HepG2 (cell line): Measurements from ENCODE around the gene ARHGAP19. TPM values are rescaled to one million over a fixed set of nuclear protein-coding genes. Genes with fewer than 3 reads are reported as not detected.

Experiments used
- ATAC-seq: fragments of 200-7000 bp; cut with Tn5 transposase; 3 replicates; pipeline ENCODE4 v1.9.1; 2020; ENCODE audit warnings: mild to moderate bottlenecking, moderate library complexity
- BruUV-seq: library from RNA; stranded (reverse); fragments of 400-500 nt; replicated peaks from 2 replicates; lab custom pipeline; 2021; lab: Mats Ljungman, UMichigan
- CTCF ChIA-PET: fragments of 300-600 bp; formaldehyde crosslinking; extraction: SDS; loops from one replicate; lab custom pipeline; 2021; ENCODE audit warnings: low total read pairs, inconsistent platforms, low intra/inter-chr PET ratio; lab: Yijun Ruan, JAX
- POLR2A ChIA-PET: fragments of 350-600 bp; sonication (Branson Sonifier 250); formaldehyde crosslinking; loops from one replicate; lab custom pipeline; 2020; ENCODE audit warnings: antibody characterized with exemption, inconsistent platforms; lab: Yijun Ruan, JAX
- DNase-seq: peaks from one replicate; pipeline ENCODE4 v3.0.0-alpha.2; 2015; ENCODE audit warnings: low spot score
- FAIRE-seq: peaks from 3 replicates; lab custom pipeline; 2011; peaks lifted over from hg19 to GRCh38; lab: Jason Lieb, UNC
- H2AFZ ChIP-seq: one replicate; pipeline ENCODE4 v1.6.1; 2011; ENCODE audit warnings: low read length, inconsistent platforms
- H3K27ac ChIP-seq: fragments of 300-600 bp; 3 replicates; pipeline ENCODE4 v1.8.0; 2011; ENCODE audit warnings: mixed run types, mild to moderate bottlenecking, mixed read lengths, low read length, inconsistent platforms; ENCODE audit not compliant: insufficient read depth; ENCODE audit errors: extremely low read length
- H3K27me3 ChIP-seq, 2 experiments: fragments of 200-600 bp in 1 of 2; 2 replicates in 1 of 2; 3 replicates in 1 of 2; pipeline versions ENCODE4 v1.6.0 to v1.8.0; 2011; ENCODE audit warnings: low read length in 2 of 2, mild to moderate bottlenecking in 2 of 2, moderate library complexity in 2 of 2, inconsistent platforms in 1 of 2; ENCODE audit not compliant: insufficient read depth in 2 of 2, control insufficient read depth in 1 of 2
- H3K36me3 ChIP-seq, 2 experiments: fragments of 200-600 bp in 1 of 2; replicated peaks in 1 of 2; 2 replicates in 1 of 2; 3 replicates in 1 of 2; pipeline versions ENCODE4 v1.5.1 to v1.8.0; 2011; ENCODE audit warnings: low read length in 2 of 2, inconsistent platforms in 1 of 2; ENCODE audit not compliant: insufficient read depth in 2 of 2, control insufficient read depth in 1 of 2
- H3K4me1 ChIP-seq: 2 replicates; pipeline ENCODE4 v1.5.1; 2012; ENCODE audit warnings: low read length, inconsistent platforms; ENCODE audit not compliant: insufficient read depth
- H3K4me2 ChIP-seq: 2 replicates; pipeline ENCODE4 v1.6.0; 2011; ENCODE audit warnings: low read depth, low read length, inconsistent platforms
- H3K4me3 ChIP-seq, 3 experiments: fragments of 200-600 bp in 1 of 3; sonication (generic), shearing (Covaris generic) in 1 of 3; replicated peaks in 1 of 3; 2 replicates each; pipeline ENCODE4 v1.5.1; 2011 to 2016; ENCODE audit warnings: low read length in 3 of 3, inconsistent platforms in 2 of 3, low read depth in 2 of 3, mild to moderate bottlenecking in 2 of 3, control low read depth in 1 of 3, mixed read lengths in 1 of 3; ENCODE audit not compliant: insufficient read depth in 1 of 3
- H3K79me2 ChIP-seq: one replicate; pipeline ENCODE4 v1.6.1; 2011; ENCODE audit warnings: low read length, inconsistent platforms; ENCODE audit not compliant: insufficient read depth
- H3K9ac ChIP-seq: 2 replicates; pipeline ENCODE4 v1.6.0; 2011; ENCODE audit warnings: mild to moderate bottlenecking, low read depth, low read length, inconsistent platforms; ENCODE audit not compliant: insufficient read depth
- H3K9me3 ChIP-seq: 2 replicates; pipeline ENCODE4 v1.5.1; 2012; ENCODE audit warnings: mild to moderate bottlenecking, low read length
- H4K20me1 ChIP-seq: 2 replicates; pipeline ENCODE4 v1.6.0; 2011; ENCODE audit warnings: inconsistent platforms, mild to moderate bottlenecking, low read length, moderate library complexity; ENCODE audit not compliant: insufficient read depth
- CEBPB ChIP-seq: IDR thresholded peaks from 2 replicates; pipeline ENCODE4 v1.6.1; 2011; ENCODE audit warnings: low read depth, low read length, improper control_type of control experiment, borderline replicate concordance
- DZIP1 ChIP-seq: sonication (generic); formaldehyde crosslinking; IDR thresholded peaks from 2 replicates; pipeline ENCODE4 v1.5.0; 2020; ENCODE audit warnings: mild to moderate bottlenecking, missing genetic modification reagents
- IRX3 ChIP-seq: sonication (generic); formaldehyde crosslinking; IDR thresholded peaks from 2 replicates; pipeline ENCODE4 v1.8.1; 2023; ENCODE audit warnings: mild to moderate bottlenecking, low read depth, missing genetic modification reagents, borderline replicate concordance
- NBN ChIP-seq: fragments of 450-650 bp; conservative IDR thresholded peaks from 2 replicates; pipeline ENCODE4 v1.6.1; 2017
- NR2F1 ChIP-seq, 2 experiments: fragments of 450-650 bp in 1 of 2; formaldehyde crosslinking in 1 of 2; IDR thresholded peaks; 2 replicates each; pipeline versions ENCODE4 v1.5.0 to v1.6.1; 2016 to 2020; ENCODE audit warnings: mild to moderate bottlenecking in 1 of 2, missing compliant biosample characterization in 1 of 2, missing genetic modification reagents in 1 of 2, moderate library complexity in 1 of 2
- POLR2G ChIP-seq: fragments of 200-400 bp; formaldehyde crosslinking; IDR thresholded peaks from 2 replicates; pipeline ENCODE4 v1.6.1; 2018; ENCODE audit warnings: mild to moderate bottlenecking, low read depth, low read length, moderate library complexity
- SP140L ChIP-seq: sonication (generic); formaldehyde crosslinking; IDR thresholded peaks from 2 replicates; pipeline ENCODE4 v1.4.0; 2020; ENCODE audit warnings: missing genetic modification reagents, borderline replicate concordance
- TEAD3 ChIP-seq: optimal IDR thresholded peaks from 2 replicates; pipeline ENCODE3; 2016; ENCODE audit warnings: borderline replicate concordance
- TOPORS ChIP-seq: sonication (generic); formaldehyde crosslinking; IDR thresholded peaks from 2 replicates; pipeline ENCODE4 v1.8.0; 2023; ENCODE audit warnings: mild to moderate bottlenecking, missing genetic modification reagents
- ZFP1 ChIP-seq: IDR thresholded peaks from 2 replicates; pipeline ENCODE4 v1.6.1; 2016
- ZNF124 ChIP-seq: sonication (generic); formaldehyde crosslinking; IDR thresholded peaks from 2 replicates; pipeline ENCODE4 v1.4.0; 2020; ENCODE audit warnings: missing genetic modification reagents
- ZNF292 ChIP-seq: sonication (generic); formaldehyde crosslinking; IDR thresholded peaks from 2 replicates; pipeline ENCODE4 v1.8.1; 2022; ENCODE audit warnings: mild to moderate bottlenecking, low read depth, missing genetic modification reagents, borderline replicate concordance
- ZNF446 ChIP-seq: sonication (generic); formaldehyde crosslinking; IDR thresholded peaks from 2 replicates; pipeline ENCODE4 v1.5.0; 2020; ENCODE audit warnings: mild to moderate bottlenecking, missing genetic modification reagents
- ZNF530 ChIP-seq: sonication (generic); formaldehyde crosslinking; IDR thresholded peaks from 2 replicates; pipeline ENCODE4 v1.5.0; 2020; ENCODE audit warnings: low read depth, mild to moderate bottlenecking, missing genetic modification reagents
- ZNF569 ChIP-seq: sonication (generic); formaldehyde crosslinking; IDR thresholded peaks from 2 replicates; pipeline ENCODE4 v1.5.0; 2020; ENCODE audit warnings: mild to moderate bottlenecking, missing genetic modification reagents, moderate library complexity, borderline replicate concordance
- ZNF800 ChIP-seq: sonication (generic); formaldehyde crosslinking; IDR thresholded peaks from 2 replicates; pipeline ENCODE4 v1.4.0; 2020; ENCODE audit warnings: missing genetic modification reagents
- WGBS: methylation state at CpG from one replicate; pipeline ENCODE4 v1.1.6; 2017; ENCODE audit warnings: low lambda C conversion rate; 5-methylcytosine and 5-hydroxymethylcytosine counted together
- in situ Hi-C: cut with HindIII; loops from 2 replicates; pipeline ENCODE4 v1.10.0; 2017; ENCODE audit warnings: low pct_unique_long_range_greater_than_20kb; ENCODE audit not compliant: extremely low pct_ligation_motif_present
- intact Hi-C: fragments of 100-400 bp; cut with micrococcal nuclease; formaldehyde crosslinking; loops from one replicate; pipeline ENCODE4 v1.10.0; 2022; ENCODE audit not compliant: unreplicated experiment
- polyA plus RNA-seq, 8 experiments: library from polyadenylated mRNA; depleted of rRNA in 3 of 8; stranded (reverse) in 7 of 8; unstranded in 1 of 8; fragments of >200 nt; fragmentation: Illumina TruSeq in 4 of 8; extraction: Trizol in 4 of 8; gene quantifications; 2 replicates each; pipeline versions ENCODE4 v1.2.1 to v1.2.3, GENCODE V29; 2011 to 2016; ENCODE audit warnings: low read depth in 4 of 8, missing spikeins in 1 of 8, mixed read lengths in 1 of 8; ENCODE audit not compliant: insufficient read depth in 1 of 8
- total RNA-seq, 5 experiments: library from RNA; depleted of rRNA; stranded (reverse); fragments of >200 nt; fragmentation: Illumina TruSeq; extraction: Trizol; gene quantifications; 2 replicates each; pipeline ENCODE4 v1.2.3, GENCODE V29; 2016; ENCODE audit warnings: low read depth in 1 of 5
- TF ChIP-seq, protein P1 (sequence below): sonication (generic); formaldehyde crosslinking; IDR thresholded peaks from 2 replicates; pipeline ENCODE4 v1.4.0; 2020; ENCODE audit warnings: mild to moderate bottlenecking, missing genetic modification reagents
- TF ChIP-seq, protein P2 (sequence below): IDR thresholded peaks from 2 replicates; pipeline ENCODE4 v1.6.1; 2012; ENCODE audit warnings: low read depth, low read length, improper control_type of control experiment

Gene ARHGAP19
- total and polyA plus RNA-seq, 2 of the 13 experiments (the other 11 are each of a cell fraction or from before 2014, with no cell fraction given), result 7.6 to 10.0 TPM

DNA sequence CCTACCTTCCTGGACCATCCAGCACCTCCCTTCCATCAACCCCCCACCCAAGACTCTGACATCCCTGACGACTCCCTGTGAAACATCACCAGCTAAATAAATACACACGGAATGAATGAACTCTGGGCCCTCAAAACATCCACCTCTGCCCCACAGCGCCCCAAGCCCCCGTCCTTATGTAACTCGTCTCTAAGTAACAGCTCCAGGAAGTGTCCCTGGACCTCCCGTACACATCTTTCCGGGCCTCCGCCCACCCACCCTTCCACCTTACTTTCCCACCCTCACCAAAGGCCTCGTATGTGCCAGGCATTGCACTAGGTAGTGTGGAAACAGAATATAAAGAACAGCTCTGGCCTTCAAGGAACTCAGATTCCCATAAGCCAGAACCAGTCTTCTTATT, 79.0 kb downstream of the ARHGAP19 start (continued):
- TF ChIP-seq DZIP1, result no peak
- TF ChIP-seq ZNF446, result no peak
- TF ChIP-seq SP140L (CRISPR knock-in tag), result no peak
- TF ChIP-seq NBN, result no peak

GRCh38 chr10:97211229-97211628, 81.2 kb downstream of the ARHGAP19 start:
- FAIRE-seq, result no peak
- Histone ChIP-seq H4K20me1 (no peaks in the 10 kb centered on the region), H3K27ac (no peak overlapping the region), H3K9me3 (no peaks in the 10 kb centered on the region), H3K36me3 (no peaks in the 10 kb centered on the region), H3K4me3 (no peak overlapping the region), H3K4me1 (peaks cover 8% of the 10 kb centered on the region), H3K79me2 (no peaks in the 10 kb centered on the region), H3K27me3 (peaks cover 0 to 1% of the 10 kb centered on the region in 2 experiments; a peak in 1 of 5 replicates), H3K4me2 (no peak overlapping the region), H3K9ac (no peak overlapping the region), H2AFZ (no peak overlapping the region)
- in situ Hi-C loops (no loop called here), intact Hi-C loops (no loop called here)
- no peak for ATAC-seq
- no TSS peak for BruUV-seq
- DNase-seq, result no peak
- POLR2A ChIA-PET, result interaction anchor here (1.3 kb wide), 1 partner anchor 139 kb away, joined by 5 read pairs; no protein-coding TSS in a partner anchor
- 35% methylated on average over 9 of the region's 9 CpGs for WGBS
- CTCF ChIA-PET, result interaction anchor here (1.4 to 3.4 kb wide), 4 partner anchors 23 to 174 kb away, joined by 6 to 56 read pairs (median 16); no protein-coding TSS in a partner anchor
- TF ChIP-seq ZNF800 (CRISPR knock-in tag) (no peak), IRX3 (no peak), ZNF530 (no peak), ZNF569 (CRISPR knock-in tag) (no peak), POLR2G (no peak), TEAD3 (CRISPR knock-in tag) (no peak), NR2F1 (CRISPR knock-in tag; IDR thresholded peaks at IDR 0.05) (no peak), TOPORS (CRISPR knock-in tag) (no peak), ZNF292 (CRISPR knock-in tag) (no peak), CEBPB (no peak), ZFP1 (CRISPR knock-in tag) (no peak), ZNF124 (CRISPR knock-in tag) (no peak)
- TF ChIP-seq, protein P1, sequence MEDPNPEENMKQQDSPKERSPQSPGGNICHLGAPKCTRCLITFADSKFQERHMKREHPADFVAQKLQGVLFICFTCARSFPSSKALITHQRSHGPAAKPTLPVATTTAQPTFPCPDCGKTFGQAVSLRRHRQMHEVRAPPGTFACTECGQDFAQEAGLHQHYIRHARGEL, result no peak
- TF ChIP-seq, protein P2, sequence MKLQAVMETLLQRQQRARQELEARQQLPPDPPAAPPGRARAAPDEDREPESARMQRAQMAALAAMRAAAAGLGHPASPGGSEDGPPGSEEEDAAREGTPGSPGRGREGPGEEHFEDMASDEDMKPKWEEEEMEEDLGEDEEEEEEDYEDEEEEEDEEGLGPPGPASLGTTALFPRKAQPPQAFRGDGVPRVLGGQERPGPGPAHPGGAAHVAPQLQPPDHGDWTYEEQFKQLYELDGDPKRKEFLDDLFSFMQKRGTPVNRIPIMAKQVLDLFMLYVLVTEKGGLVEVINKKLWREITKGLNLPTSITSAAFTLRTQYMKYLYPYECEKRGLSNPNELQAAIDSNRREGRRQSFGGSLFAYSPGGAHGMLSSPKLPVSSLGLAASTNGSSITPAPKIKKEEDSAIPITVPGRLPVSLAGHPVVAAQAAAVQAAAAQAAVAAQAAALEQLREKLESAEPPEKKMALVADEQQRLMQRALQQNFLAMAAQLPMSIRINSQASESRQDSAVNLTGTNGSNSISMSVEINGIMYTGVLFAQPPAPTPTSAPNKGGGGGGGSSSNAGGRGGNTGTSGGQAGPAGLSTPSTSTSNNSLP, result no peak
